HG02981 (cell line): ENCODE results near the gene MPPED1.

Experiments
- ATAC-seq: cut with Tn5 transposase; IDR thresholded peaks from one replicate; pipeline ENCODE4 v1.9.1; 2021; ENCODE audit warnings: mild to moderate bottlenecking, moderate library complexity; ENCODE audit not compliant: unreplicated experiment

Gene MPPED1

DNA sequence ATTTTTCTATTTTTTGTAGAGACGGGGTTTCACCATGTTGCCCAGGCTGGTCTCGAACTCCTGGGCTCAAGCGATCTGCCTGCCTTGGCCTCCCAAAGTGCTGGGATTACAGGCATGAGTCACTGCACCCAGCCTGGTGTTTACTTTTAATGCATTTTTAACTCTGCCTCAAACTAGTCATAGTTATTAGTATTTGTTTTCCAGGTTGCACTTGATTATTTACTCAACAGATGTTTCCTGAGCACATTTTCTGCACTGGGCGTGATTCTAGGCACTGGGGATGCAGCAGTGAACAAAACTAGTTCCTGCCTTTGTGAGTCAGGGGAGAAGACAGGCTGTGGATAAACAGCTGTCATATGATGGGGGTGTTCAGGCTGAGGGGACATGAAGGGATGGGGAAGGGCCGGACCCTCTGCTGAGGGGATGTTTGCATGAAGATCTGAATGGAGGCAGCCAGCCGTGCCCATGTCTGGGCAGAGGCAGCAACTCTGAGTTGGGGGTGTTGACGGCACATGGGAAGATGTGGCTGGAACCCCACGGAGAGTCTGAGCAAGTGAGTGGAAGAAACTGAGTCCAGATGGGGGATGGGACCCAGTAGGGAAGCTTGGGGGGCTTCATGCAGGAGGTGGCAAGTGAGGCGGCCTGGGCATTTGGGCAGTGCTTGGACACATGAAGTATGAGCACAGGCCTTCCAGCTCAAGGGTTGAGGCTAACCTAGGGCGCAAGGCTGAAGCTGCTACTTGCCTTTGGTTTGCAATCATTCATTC is 34.4 kb downstream of the MPPED1 start:
- ATAC-seq: no peak

- no peak for ATAC-seq
Measured at GRCh38 chr22:43446916-43447315, 35.1 kb downstream of the MPPED1 start.

DNA sequence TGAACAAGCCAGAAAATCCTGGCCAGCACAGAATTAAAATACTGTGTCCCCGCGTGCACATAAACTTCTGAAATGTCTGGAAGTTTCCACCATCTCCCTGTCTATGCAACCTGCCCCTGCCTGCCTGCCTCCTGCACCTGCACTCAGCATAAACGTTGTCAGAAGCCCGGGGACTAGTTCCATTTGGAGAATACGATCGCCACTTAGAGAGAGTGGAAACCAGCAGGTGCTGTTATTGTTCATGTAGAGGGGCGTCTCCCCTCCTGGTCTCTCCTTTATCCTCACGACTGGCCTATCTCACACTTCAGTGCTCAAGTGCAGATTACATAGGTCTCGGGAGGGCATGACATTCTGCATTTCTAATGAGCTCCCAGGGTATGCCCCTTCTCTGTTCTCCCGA is 35.6 kb downstream of the MPPED1 start:
- no peak for ATAC-seq

DNA sequence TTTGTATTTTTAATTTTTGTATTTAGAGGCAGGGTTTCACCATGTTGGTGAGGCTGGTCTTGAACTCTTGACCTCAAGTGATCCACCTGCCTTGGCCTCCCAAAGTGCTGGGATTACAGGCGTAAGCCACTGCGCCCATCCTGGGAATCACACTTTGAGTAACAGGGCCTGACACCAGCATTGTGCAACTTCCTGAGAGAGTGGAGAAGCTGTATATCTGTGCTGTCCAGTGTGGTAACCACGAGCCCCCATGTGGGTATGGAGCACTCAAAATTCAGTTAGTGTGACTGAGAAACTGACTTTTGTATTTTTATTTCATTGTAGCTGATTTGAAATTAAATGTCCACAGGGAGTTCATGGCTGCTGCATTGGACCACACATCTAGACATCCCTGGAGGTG is 36.2 kb downstream of the MPPED1 start:
- no peak for ATAC-seq

- no peak for ATAC-seq
Measured at GRCh38 chr22:43449205-43449830, 37.5 kb downstream of the MPPED1 start.

- no peak for ATAC-seq
Measured at GRCh38 chr22:43449831-43450225, 38.0 kb downstream of the MPPED1 start.

- no peak for ATAC-seq
Measured at GRCh38 chr22:43451371-43452050, 39.7 kb downstream of the MPPED1 start.

DNA sequence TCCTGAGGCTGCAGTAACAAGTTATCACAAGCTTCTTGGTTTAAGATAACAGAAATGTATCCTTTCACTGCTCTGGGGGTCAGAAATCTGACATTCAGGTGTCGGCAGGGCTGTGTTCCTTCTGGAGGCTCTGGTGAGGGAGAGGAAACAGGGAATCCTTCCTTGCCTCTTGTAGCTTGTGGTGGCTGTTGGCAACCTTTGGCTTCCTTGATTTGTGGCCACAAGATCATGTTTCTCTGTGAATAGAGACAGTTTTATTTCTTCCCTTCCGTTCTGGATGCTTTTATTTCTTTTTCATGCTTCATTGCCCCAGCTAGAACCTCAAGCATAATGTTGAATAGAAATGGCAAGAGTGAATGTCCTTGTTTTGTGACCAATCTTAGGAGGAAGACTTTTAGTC is 44.0 kb downstream of the MPPED1 start:
- no peak for ATAC-seq

DNA sequence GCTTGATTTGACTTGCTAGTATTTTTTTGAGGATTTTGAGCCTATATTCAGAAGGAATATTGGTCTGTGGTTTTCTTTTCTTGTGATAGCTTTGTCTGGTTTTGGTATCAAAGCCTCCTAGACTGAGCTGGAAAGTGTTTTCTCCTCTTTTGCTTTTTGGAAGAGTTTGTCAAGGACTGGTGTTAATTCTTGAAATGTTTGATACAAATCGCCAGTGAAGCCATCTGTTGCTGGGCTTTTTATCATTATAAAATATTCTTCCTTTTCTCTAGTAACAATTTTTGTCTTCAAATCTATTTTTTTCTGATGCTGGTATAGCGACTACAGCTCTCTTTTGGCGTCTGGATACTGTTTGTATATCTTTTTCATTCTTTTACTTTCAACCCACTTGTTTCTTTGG is 45.2 kb downstream of the MPPED1 start:
- no peak for ATAC-seq

- ATAC-seq: no peak
Measured at GRCh38 chr22:43462701-43463100, 50.9 kb downstream of the MPPED1 start.

DNA sequence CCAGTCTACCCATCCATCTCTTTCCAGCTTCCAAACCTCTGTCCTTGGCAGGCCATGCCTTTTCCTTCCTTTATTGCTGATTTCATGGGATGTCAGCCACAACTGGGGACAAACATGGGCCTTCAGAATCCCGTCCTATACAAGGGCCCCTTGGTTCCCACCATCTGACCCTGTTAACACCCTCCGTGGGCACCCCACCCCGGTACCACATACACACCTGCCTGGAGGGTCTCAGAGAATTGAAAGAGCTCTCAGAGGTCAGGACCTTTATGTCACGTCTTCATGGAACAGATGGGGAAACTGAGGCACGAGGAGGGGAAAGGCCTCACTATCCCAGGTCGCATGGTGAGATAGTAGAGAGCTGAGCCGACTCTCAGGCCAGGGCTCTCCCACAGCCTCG is 53.0 kb downstream of the MPPED1 start:
- ATAC-seq: no peak

- ATAC-seq: no peak
Measured at GRCh38 chr22:43465291-43466015, 53.6 kb downstream of the MPPED1 start.

GRCh38 chr22:43466710-43467109 is 54.9 kb downstream of the MPPED1 start:
- ATAC-seq: no peak

DNA sequence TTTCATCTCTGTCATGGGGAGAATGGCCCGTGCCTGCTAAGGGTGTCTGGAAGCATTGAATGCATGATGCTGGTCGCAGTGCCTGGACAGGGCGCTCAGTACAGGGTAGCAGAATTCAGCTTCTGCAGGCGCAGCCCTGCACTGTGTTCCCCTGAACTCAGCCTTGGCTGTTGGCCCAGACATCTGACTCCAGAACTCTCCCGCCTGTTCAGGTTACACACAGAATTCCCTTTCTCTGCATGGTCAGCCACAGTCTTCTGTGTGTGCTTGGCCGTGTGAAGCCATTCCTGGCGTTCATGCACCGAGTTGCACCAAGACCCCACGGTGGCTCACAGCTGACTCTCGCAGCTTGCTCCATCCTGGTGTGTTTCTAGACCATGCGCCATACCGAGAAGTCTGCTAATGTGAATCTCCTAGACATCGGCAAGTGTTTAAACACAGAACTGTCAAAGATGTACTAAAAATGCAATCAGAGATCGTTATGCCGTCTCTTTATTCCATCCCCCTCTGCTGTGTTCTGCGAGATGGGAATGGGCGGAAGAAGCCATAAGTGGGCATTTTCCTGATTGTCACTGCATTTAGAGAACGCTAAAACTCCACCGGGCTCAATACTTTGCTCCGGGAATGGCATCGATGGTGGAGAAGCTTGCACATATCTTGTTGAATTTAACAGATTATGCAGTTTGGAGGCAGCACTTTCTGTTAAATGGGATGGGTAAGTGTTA is 55.6 kb downstream of the MPPED1 start:
- no peak for ATAC-seq

DNA sequence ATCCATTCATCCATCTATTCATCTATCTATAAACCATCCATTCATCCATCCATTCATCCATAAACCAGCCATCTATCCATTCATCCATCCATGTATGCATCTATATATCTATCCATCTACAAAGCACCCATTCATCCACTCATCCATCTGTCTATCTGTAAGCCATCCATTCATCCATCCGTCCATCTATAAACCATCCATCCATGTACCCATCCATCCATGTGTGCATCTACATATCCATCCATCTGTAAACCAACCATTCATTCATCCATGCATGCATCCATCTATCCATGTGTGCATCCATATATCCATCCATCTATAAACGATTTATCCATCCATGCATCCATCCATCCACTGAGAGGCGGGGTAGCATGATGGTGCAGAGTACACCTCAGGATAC is 58.4 kb downstream of the MPPED1 start:
- no peak for ATAC-seq

DNA sequence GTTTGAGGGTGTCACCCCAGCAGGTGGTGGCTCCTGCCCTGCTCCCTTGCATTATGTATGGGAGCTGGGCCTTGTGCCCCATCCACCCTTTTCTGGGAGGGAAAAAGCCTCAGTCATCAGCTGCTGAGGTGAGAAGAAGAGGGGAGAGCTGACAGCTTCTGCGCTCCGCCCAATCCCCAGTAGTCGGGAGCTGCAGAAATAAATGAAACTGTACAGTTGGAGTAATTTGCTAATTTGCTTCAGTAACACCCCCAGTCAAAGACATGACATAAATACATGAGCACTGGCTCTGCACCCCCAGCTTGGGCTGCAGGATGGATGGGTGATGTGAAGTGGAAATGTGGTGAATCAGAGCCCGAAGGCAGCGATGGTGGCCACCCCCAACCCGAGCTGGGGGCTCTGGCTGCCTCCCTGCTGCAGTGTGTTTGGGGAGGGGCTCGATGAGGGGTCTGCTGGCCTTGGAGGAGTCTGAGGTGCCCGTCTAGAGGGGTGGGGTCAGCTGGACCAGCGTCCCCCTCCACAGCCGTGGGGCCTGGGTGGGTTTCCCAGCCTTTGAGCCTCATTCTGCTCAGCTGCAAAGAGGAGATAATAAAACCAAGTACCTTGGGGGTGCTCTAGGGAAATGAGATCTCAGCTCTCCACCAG is 59.2 kb downstream of the MPPED1 start:
- ATAC-seq: no peak

DNA sequence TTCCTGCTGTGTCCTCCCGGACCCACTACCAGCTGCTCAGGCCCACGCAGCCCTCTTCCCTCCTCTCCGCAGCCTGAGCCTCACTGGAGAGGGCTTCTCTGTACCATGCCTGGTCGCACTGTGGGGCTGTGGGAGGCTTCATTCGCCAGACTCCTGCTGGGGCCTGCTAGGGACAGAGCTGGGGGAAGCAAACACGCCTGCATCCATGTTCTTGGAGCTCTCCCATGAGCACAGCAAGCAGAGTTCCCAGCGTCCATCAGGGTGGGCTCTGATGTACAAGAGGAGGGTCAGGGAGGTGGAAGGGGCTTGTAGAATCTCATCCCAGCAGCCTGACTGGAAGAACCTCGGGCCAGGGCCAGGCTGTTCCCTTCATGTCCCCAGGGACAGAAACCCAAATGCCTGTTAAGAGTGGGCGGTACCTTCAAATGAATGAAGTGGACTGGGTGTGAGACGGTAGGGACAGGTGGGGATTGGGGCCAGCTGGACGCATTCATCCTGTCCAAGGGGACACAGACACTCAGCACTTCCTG is 59.9 kb downstream of the MPPED1 start:
- no peak for ATAC-seq

- no peak for ATAC-seq
Measured at GRCh38 chr22:43473031-43473430, 61.2 kb downstream of the MPPED1 start.

GRCh38 chr22:43473441-43473840 is 61.6 kb downstream of the MPPED1 start:
- ATAC-seq: no peak
